ENCODE measurements around the gene CISH.

The CISH gene

GRCh38 chr3:50568947-50569749 is 42.4 kb downstream of the CISH start, which contains the start of gene HEMK1:
Gene HEMK1 (plus strand): TSS chr3:50569522. CDS start chr3:50571105, 1,583 bp downstream.
- peak; percentile 82 to 90 for DNase-seq

- DNase-seq = peak in 1 of 2 experiments; percentile 42
Measured at GRCh38 chr3:50567386-50568167, 44.0 kb downstream of the CISH start, which contains the start of gene C3orf18. Gene C3orf18 (minus strand): TSS chr3:50567747. CDS start chr3:50565699, 2,048 bp downstream.

- DNase-seq = no peak
Measured at GRCh38 chr3:50567011-50567385, 44.6 kb downstream of the CISH start.

DNA sequence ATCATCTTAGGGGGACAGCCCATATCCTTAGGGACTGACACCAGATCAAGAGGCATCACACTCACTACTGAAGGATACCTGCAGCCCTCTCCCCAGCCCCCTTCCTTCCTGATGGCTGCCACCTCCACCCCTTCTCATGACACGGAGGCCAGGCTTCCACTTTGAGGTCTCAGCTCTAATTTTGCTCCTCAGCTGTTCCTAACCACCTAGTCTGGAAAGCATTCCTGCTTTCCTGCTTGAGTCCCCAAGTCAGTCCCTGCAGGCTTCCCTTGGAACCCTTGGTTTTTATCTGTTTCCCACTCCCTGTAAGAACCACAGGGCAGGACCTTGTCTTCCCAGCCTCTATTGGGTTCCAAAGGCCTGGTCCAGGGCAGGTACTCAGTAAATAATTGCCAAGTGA is 47.3 kb downstream of the CISH start:
- no peak for DNase-seq

GRCh38 chr3:50563867-50564266 is 47.7 kb downstream of the CISH start:
- no peak for DNase-seq

- no peak for DNase-seq
Measured at GRCh38 chr3:50562861-50563260, 48.7 kb downstream of the CISH start.

- no peak for DNase-seq
Measured at GRCh38 chr3:50559702-50560101, 51.9 kb downstream of the CISH start.

DNA sequence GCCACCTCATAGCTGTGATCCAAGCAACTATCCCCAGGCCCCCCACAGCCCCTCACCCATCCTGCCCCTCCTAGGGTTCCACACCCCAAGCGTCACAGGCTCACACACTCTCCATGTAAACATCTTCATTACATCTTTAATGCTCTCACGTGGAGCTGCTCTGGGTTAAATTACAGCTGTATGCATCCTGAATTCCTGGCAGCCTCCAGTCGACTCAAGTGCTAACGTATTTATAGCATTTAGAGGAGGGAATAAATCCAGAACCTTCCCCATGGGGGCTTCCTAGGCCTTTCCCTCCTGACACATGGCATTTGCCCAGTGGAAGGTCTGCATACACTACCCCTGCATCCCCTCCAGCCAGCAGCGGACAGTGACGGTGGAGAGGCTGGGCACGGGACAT is 53.7 kb downstream of the CISH start:
- no peak for DNase-seq

GRCh38 chr3:50557106-50557505 is 54.5 kb downstream of the CISH start:
- no peak for DNase-seq
